HepG2 (cell line): Measurements from ENCODE around the gene CKM. TPM values are rescaled to one million over a fixed set of nuclear protein-coding genes. Genes with fewer than 3 reads are reported as not detected.

Source experiments
- ATAC-seq: fragments of 200-7000 bp; cut with Tn5 transposase; 3 replicates; pipeline ENCODE4 v1.9.1; 2020; ENCODE audit warnings: mild to moderate bottlenecking, moderate library complexity
- BruUV-seq: library from RNA; stranded (reverse); fragments of 400-500 nt; replicated peaks from 2 replicates; lab custom pipeline; 2021; lab: Mats Ljungman, UMichigan
- CTCF ChIA-PET: fragments of 300-600 bp; formaldehyde crosslinking; extraction: SDS; loops from one replicate; lab custom pipeline; 2021; ENCODE audit warnings: low total read pairs, inconsistent platforms, low intra/inter-chr PET ratio; lab: Yijun Ruan, JAX
- POLR2A ChIA-PET: fragments of 350-600 bp; sonication (Branson Sonifier 250); formaldehyde crosslinking; loops from one replicate; lab custom pipeline; 2020; ENCODE audit warnings: antibody characterized with exemption, inconsistent platforms; lab: Yijun Ruan, JAX
- DNase-seq: peaks from one replicate; pipeline ENCODE4 v3.0.0-alpha.2; 2015; ENCODE audit warnings: low spot score
- FAIRE-seq: peaks from 3 replicates; lab custom pipeline; 2011; peaks lifted over from hg19 to GRCh38; lab: Jason Lieb, UNC
- H2AFZ ChIP-seq: one replicate; pipeline ENCODE4 v1.6.1; 2011; ENCODE audit warnings: low read length, inconsistent platforms
- H3K27ac ChIP-seq: fragments of 300-600 bp; 3 replicates; pipeline ENCODE4 v1.8.0; 2011; ENCODE audit warnings: mixed run types, mild to moderate bottlenecking, mixed read lengths, low read length, inconsistent platforms; ENCODE audit not compliant: insufficient read depth; ENCODE audit errors: extremely low read length
- H3K27me3 ChIP-seq, 2 experiments: fragments of 200-600 bp in 1 of 2; 2 replicates in 1 of 2; 3 replicates in 1 of 2; pipeline versions ENCODE4 v1.6.0 to v1.8.0; 2011; ENCODE audit warnings: low read length in 2 of 2, mild to moderate bottlenecking in 2 of 2, moderate library complexity in 2 of 2, inconsistent platforms in 1 of 2; ENCODE audit not compliant: insufficient read depth in 2 of 2, control insufficient read depth in 1 of 2
- H3K36me3 ChIP-seq, 2 experiments: fragments of 200-600 bp in 1 of 2; replicated peaks in 1 of 2; 2 replicates in 1 of 2; 3 replicates in 1 of 2; pipeline versions ENCODE4 v1.5.1 to v1.8.0; 2011; ENCODE audit warnings: low read length in 2 of 2, inconsistent platforms in 1 of 2; ENCODE audit not compliant: insufficient read depth in 2 of 2, control insufficient read depth in 1 of 2
- H3K4me1 ChIP-seq: 2 replicates; pipeline ENCODE4 v1.5.1; 2012; ENCODE audit warnings: low read length, inconsistent platforms; ENCODE audit not compliant: insufficient read depth
- H3K4me2 ChIP-seq: 2 replicates; pipeline ENCODE4 v1.6.0; 2011; ENCODE audit warnings: low read depth, low read length, inconsistent platforms
- H3K4me3 ChIP-seq, 3 experiments: fragments of 200-600 bp in 1 of 3; sonication (generic), shearing (Covaris generic) in 1 of 3; replicated peaks in 1 of 3; 2 replicates each; pipeline ENCODE4 v1.5.1; 2011 to 2016; ENCODE audit warnings: low read length in 3 of 3, inconsistent platforms in 2 of 3, low read depth in 2 of 3, mild to moderate bottlenecking in 2 of 3, control low read depth in 1 of 3, mixed read lengths in 1 of 3; ENCODE audit not compliant: insufficient read depth in 1 of 3
- H3K79me2 ChIP-seq: one replicate; pipeline ENCODE4 v1.6.1; 2011; ENCODE audit warnings: low read length, inconsistent platforms; ENCODE audit not compliant: insufficient read depth
- H3K9ac ChIP-seq: 2 replicates; pipeline ENCODE4 v1.6.0; 2011; ENCODE audit warnings: mild to moderate bottlenecking, low read depth, low read length, inconsistent platforms; ENCODE audit not compliant: insufficient read depth
- H3K9me3 ChIP-seq: 2 replicates; pipeline ENCODE4 v1.5.1; 2012; ENCODE audit warnings: mild to moderate bottlenecking, low read length
- H4K20me1 ChIP-seq: 2 replicates; pipeline ENCODE4 v1.6.0; 2011; ENCODE audit warnings: inconsistent platforms, mild to moderate bottlenecking, low read length, moderate library complexity; ENCODE audit not compliant: insufficient read depth
- BCL6 ChIP-seq: IDR thresholded peaks from 2 replicates; pipeline ENCODE4 v1.6.1; 2016; ENCODE audit warnings: missing genetic modification reagents, missing compliant biosample characterization
- CHD4 ChIP-seq: fragments of 200-600 bp; sonication (generic); IDR thresholded peaks from 2 replicates; pipeline ENCODE4 v1.7.0; 2017; ENCODE audit warnings: mild to moderate bottlenecking, low read length, borderline replicate concordance
- DR1 ChIP-seq: sonication (generic); formaldehyde crosslinking; IDR thresholded peaks from 2 replicates; pipeline ENCODE4 v1.8.0; 2021; ENCODE audit warnings: mild to moderate bottlenecking, missing genetic modification reagents, inconsistent platforms
- ETS1 ChIP-seq: sonication (generic); formaldehyde crosslinking; IDR thresholded peaks from 2 replicates; pipeline ENCODE4 v1.4.0; 2020; ENCODE audit warnings: missing genetic modification reagents
- GMEB2 ChIP-seq: IDR thresholded peaks from 2 replicates; pipeline ENCODE4 v1.6.1; 2016; ENCODE audit warnings: missing biosample characterization, missing genetic modification reagents, low read depth
- HNRNPLL ChIP-seq: fragments of 200-400 bp; formaldehyde crosslinking; IDR thresholded peaks from 2 replicates; pipeline ENCODE4 v1.6.1; 2017; ENCODE audit warnings: mild to moderate bottlenecking, low read depth, low read length; ENCODE audit not compliant: poor library complexity, severe bottlenecking
- SNAPC5 ChIP-seq: sonication (generic); formaldehyde crosslinking; IDR thresholded peaks from 2 replicates; pipeline ENCODE4 v1.8.1; 2023; ENCODE audit warnings: mild to moderate bottlenecking, missing genetic modification reagents, borderline replicate concordance
- ZBTB4 ChIP-seq: sonication (generic); formaldehyde crosslinking; IDR thresholded peaks from 2 replicates; pipeline ENCODE4 v1.4.0; 2020; ENCODE audit warnings: missing genetic modification reagents, mild to moderate bottlenecking, borderline replicate concordance
- ZFYVE20 ChIP-seq: sonication (generic); formaldehyde crosslinking; IDR thresholded peaks from 2 replicates; pipeline ENCODE4 v1.8.0; 2023; ENCODE audit warnings: low read depth, mild to moderate bottlenecking, moderate library complexity, missing genetic modification reagents, borderline replicate concordance
- ZNF329 ChIP-seq: sonication (generic); formaldehyde crosslinking; IDR thresholded peaks from 2 replicates; pipeline ENCODE4 v1.9.0; 2021; ENCODE audit warnings: low read depth, mild to moderate bottlenecking, missing genetic modification reagents
- ZNF33B ChIP-seq: sonication (generic); formaldehyde crosslinking; IDR thresholded peaks from 2 replicates; pipeline ENCODE4 v1.5.1; 2020; ENCODE audit warnings: mild to moderate bottlenecking, missing genetic modification reagents
- ZNF512B ChIP-seq: sonication (generic); formaldehyde crosslinking; IDR thresholded peaks from 2 replicates; pipeline ENCODE4 v1.5.1; 2020; ENCODE audit warnings: missing genetic modification reagents, mild to moderate bottlenecking, borderline replicate concordance
- ZNF879 ChIP-seq: sonication (generic); formaldehyde crosslinking; IDR thresholded peaks from 2 replicates; pipeline ENCODE4 v1.8.1; 2023; ENCODE audit warnings: missing genetic modification reagents
- WGBS: methylation state at CpG from one replicate; pipeline ENCODE4 v1.1.6; 2017; ENCODE audit warnings: low lambda C conversion rate; 5-methylcytosine and 5-hydroxymethylcytosine counted together
- in situ Hi-C: cut with HindIII; loops from 2 replicates; pipeline ENCODE4 v1.10.0; 2017; ENCODE audit warnings: low pct_unique_long_range_greater_than_20kb; ENCODE audit not compliant: extremely low pct_ligation_motif_present
- intact Hi-C: fragments of 100-400 bp; cut with micrococcal nuclease; formaldehyde crosslinking; loops from one replicate; pipeline ENCODE4 v1.10.0; 2022; ENCODE audit not compliant: unreplicated experiment
- polyA plus RNA-seq, 8 experiments: library from polyadenylated mRNA; depleted of rRNA in 3 of 8; stranded (reverse) in 7 of 8; unstranded in 1 of 8; fragments of >200 nt; fragmentation: Illumina TruSeq in 4 of 8; extraction: Trizol in 4 of 8; gene quantifications; 2 replicates each; pipeline versions ENCODE4 v1.2.1 to v1.2.3, GENCODE V29; 2011 to 2016; ENCODE audit warnings: low read depth in 4 of 8, missing spikeins in 1 of 8, mixed read lengths in 1 of 8; ENCODE audit not compliant: insufficient read depth in 1 of 8
- total RNA-seq, 5 experiments: library from RNA; depleted of rRNA; stranded (reverse); fragments of >200 nt; fragmentation: Illumina TruSeq; extraction: Trizol; gene quantifications; 2 replicates each; pipeline ENCODE4 v1.2.3, GENCODE V29; 2016; ENCODE audit warnings: low read depth in 1 of 5

Gene CKM
- total and polyA plus RNA-seq, 2 of the 13 experiments (the other 11 are each of a cell fraction or from before 2014, with no cell fraction given), result 0.54 to 0.80 TPM

- H3K79me2 ChIP-seq, result no peaks in the 10 kb centered on the region
- no peaks in the 10 kb centered on the region for H3K9me3 ChIP-seq
- peaks cover 57% of the 10 kb centered on the region for H3K4me1 ChIP-seq
- ChIA-PET POLR2A (interaction anchor here (1.0 to 1.3 kb wide), 5 partner anchors 10 to 181 kb away, joined by 3 to 9 read pairs (median 4); partner anchors contain the start of genes BLOC1S3, PPP1R37 and TRAPPC6A), CTCF (no interaction called here)
- intact Hi-C loops (loop anchor here (2.0 kb wide), 1 partner anchor 53 kb away; no protein-coding TSS in a partner anchor), in situ Hi-C loops (no loop called here)
- no peaks in the 10 kb centered on the region for H4K20me1 ChIP-seq
- 33% methylated on average over 14 of the region's 14 CpGs for WGBS
- ATAC-seq (no peak; the same call in 2 of the 3 replicates), FAIRE-seq (no peak), DNase-seq (no peak)
- peak overlapping the region; percentile 34 for H3K9ac ChIP-seq
- H3K36me3 ChIP-seq, result peaks cover 11 to 24% of the 10 kb centered on the region in 2 experiments; a peak in 4 of 5 replicates
- H3K4me3 ChIP-seq, result 0 out of 6 replicates have a peak overlapping the region, but pooled peaks of 1 of the 3 experiments have one; percentile 14
- H3K27ac ChIP-seq, result peak overlapping the region; percentile 70
- peak overlapping the region; percentile 57 for H3K4me2 ChIP-seq
- BruUV-seq, result no TSS peak
- no peaks in the 10 kb centered on the region for H3K27me3 ChIP-seq
- no peak overlapping the region for H2AFZ ChIP-seq
- no peak for TF ChIP-seq SNAPC5 (CRISPR knock-in tag)
- TF ChIP-seq ZNF512B (CRISPR knock-in tag), result no peak; the same call in 1 of the 2 replicates
- TF ChIP-seq GMEB2 (CRISPR knock-in tag), result no peak
- no peak for TF ChIP-seq BCL6 (CRISPR knock-in tag)
- no peak for TF ChIP-seq ETS1
- TF ChIP-seq DR1 (CRISPR knock-in tag), result no peak
- no peak for TF ChIP-seq ZNF33B
- 0 out of 2 replicates have a peak, but pooled peaks have one; percentile 31 for TF ChIP-seq ZNF329
- TF ChIP-seq ZNF879 (CRISPR knock-in tag), result no peak
- 0 out of 2 replicates have a peak, but pooled peaks have one; percentile 8 for TF ChIP-seq CHD4
- peak; percentile 6; the same call in 1 of the 2 replicates for TF ChIP-seq ZBTB4 (CRISPR knock-in tag)
- no peak for TF ChIP-seq ZFYVE20 (CRISPR knock-in tag)
- TF ChIP-seq HNRNPLL, result no peak
Measured at GRCh38 chr19:45273521-45273855, 49.2 kb downstream of the CKM start.
